ENCODE data around the gene APOL3.

The APOL3 gene

DNA sequence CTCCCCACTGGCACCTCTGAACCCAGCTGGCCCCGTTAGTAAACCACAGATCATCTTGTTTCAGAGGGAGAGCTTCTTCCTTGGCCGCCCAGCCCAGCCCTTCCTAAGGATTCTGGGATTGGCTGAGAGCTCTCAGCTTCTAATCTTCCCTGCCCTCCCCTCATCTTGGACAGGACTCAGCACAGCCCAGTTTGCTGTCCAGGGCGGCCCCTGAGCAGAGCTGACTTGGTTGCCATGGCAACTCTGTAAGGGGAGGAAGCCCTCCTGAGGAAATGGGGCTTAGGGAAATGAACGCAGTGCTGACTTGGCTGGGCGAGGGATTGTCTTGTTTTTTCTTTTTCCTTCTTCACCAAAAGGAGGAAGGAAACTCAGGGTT is 36.5 kb upstream of the APOL3 start:
- DNase-seq (ENCODE audit: low read depth), result peak; percentile 77
- H3K4me3 ChIP-seq (replicated peaks; ENCODE audit: low read depth, low read length), result no peak overlapping the region

DNA sequence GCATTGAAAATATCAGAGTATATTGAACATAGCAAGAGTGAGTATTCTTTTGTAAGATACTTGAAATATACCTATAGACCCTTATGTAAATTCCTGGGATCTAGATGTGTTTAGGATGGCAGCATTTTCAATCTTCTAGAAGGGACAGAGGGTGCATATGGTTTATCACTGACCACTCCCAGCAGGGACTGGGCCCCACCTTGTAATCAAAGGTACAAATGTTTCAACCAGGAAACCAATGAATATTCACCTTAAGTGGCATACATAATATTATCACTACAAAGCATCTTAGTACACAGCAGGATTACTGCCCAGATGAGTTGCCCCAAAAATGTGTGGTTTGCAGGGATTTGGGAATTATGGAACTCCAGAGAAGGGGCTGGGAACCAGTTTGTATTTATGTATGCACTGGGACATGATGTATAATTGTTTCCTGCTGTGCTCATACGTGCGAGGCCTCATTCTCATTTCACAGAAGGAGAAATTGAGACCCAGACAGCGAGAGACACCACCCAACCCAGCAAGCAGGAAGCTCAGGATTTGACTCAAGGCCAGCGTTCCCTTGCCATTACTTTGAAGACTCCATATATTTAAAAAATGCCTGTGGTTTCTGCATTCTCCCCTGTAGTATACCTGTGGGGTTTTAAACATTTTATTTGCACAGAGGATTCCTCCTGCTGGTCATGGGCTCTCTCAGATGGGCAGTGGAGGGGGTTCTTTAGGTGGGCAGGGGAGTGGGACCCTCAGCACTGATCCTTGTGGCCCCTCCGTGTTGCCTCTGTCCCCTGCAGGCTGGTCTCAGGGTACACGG is 35.9 kb upstream of the APOL3 start:
- no peak for DNase-seq (ENCODE audit: low read depth)
- H3K4me3 ChIP-seq (replicated peaks; ENCODE audit: low read depth, low read length), result no peak overlapping the region
- TF ChIP-seq, protein P1, sequence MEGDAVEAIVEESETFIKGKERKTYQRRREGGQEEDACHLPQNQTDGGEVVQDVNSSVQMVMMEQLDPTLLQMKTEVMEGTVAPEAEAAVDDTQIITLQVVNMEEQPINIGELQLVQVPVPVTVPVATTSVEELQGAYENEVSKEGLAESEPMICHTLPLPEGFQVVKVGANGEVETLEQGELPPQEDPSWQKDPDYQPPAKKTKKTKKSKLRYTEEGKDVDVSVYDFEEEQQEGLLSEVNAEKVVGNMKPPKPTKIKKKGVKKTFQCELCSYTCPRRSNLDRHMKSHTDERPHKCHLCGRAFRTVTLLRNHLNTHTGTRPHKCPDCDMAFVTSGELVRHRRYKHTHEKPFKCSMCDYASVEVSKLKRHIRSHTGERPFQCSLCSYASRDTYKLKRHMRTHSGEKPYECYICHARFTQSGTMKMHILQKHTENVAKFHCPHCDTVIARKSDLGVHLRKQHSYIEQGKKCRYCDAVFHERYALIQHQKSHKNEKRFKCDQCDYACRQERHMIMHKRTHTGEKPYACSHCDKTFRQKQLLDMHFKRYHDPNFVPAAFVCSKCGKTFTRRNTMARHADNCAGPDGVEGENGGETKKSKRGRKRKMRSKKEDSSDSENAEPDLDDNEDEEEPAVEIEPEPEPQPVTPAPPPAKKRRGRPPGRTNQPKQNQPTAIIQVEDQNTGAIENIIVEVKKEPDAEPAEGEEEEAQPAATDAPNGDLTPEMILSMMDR (IDR thresholded peaks at IDR 0.05; ENCODE audit: low read length, missing control alignments), result no peak

More for the DNA sequence above, 36.5 kb upstream of the APOL3 start:
- TF ChIP-seq, protein P1 (IDR thresholded peaks at IDR 0.05; ENCODE audit: low read length, missing control alignments), result no peak

DNA sequence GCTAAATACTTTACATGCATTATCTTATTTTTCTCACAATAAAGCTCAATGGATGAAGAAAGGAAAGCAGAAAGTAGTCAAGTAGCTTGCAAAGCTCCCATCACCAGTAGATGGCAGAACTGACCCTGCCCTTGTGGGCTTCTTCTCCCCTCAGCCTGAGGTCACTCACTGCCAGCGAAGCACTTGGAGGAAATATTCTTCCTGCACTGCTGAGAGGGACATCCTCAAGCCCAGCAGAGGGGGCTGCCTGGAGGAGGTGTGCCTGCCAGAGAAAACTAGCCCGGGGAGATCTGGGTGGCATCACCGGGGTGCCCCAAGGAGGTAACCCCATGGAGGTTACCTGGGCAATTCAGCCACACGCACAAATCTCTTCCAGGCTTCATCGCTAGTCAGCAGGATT is 34.4 kb upstream of the APOL3 start:
- TF ChIP-seq, protein P1 (IDR thresholded peaks at IDR 0.05; ENCODE audit: low read length, missing control alignments), result peak; percentile 85
- peak; percentile 85 for DNase-seq (ENCODE audit: low read depth)
- H3K4me3 ChIP-seq (replicated peaks; ENCODE audit: low read depth, low read length), result no peak overlapping the region

DNA sequence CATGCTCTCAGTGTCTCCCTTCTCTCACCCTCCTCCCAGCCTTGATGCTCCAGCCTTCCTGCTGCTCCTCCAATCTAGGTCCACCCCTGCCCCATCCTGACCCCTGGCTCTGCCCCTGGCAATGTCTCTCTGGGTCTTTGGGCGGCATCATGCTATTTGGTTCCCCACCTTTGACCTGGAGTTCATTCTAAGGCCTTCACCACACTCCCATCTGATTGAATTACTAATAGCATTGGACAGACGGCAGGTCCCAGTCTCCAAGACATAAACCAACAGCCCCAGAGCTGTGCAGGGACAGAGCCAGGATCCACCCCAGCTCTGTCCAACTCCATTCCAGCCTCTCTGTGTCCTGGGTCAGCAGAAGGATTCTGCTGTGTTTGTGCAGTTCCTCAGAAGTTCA is 33.8 kb upstream of the APOL3 start:
- H3K4me3 ChIP-seq (replicated peaks; ENCODE audit: low read depth, low read length), result no peak overlapping the region
- TF ChIP-seq, protein P1 (IDR thresholded peaks at IDR 0.05; ENCODE audit: low read length, missing control alignments), result no peak
- DNase-seq (ENCODE audit: low read depth), result no peak

DNA sequence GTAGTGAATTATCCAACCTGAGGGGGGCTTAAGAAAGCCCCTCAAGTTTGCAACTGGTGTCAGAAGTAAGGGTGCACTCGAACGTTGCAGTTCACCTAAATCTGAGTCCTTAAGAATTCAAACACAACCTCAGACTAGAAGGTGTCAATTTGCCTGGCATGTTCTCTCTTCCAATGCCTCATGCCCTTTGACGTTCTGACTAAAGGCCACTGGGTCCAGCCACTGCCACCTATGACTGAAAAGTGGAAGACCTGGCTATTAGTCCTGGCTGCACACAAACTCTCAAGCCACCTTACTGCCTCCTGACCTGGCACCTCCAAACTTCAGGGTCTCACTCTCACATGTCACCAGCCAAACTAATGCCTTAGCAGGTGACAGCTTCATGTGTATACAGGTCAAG is 33.0 kb upstream of the APOL3 start:
- TF ChIP-seq, protein P1 (IDR thresholded peaks at IDR 0.05; ENCODE audit: low read length, missing control alignments), result no peak
- no peak overlapping the region for H3K4me3 ChIP-seq (replicated peaks; ENCODE audit: low read depth, low read length)
- DNase-seq (ENCODE audit: low read depth), result no peak

DNA sequence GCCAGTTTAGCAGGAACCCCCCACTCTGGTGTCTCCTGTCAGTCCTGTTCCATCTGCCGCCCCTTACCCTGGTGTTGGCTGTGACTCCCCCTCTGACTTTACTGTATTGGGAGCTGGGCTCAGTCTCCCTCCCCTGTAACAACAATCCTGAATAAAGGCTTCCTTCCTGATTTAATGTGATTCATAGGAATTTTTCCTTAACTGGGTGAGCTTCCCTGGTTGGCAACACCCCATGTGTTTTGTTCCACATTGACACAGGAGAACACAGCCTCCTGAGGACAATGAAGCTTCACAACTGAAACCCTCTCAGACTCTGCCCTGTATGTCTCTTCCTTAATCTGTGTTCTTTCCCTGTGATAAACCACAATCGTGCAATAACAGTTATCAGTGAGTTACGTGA is 32.6 kb upstream of the APOL3 start:
- DNase-seq (ENCODE audit: low read depth), result no peak
- no peak overlapping the region for H3K4me3 ChIP-seq (replicated peaks; ENCODE audit: low read depth, low read length)
- TF ChIP-seq, protein P1 (IDR thresholded peaks at IDR 0.05; ENCODE audit: low read length, missing control alignments), result no peak

DNA sequence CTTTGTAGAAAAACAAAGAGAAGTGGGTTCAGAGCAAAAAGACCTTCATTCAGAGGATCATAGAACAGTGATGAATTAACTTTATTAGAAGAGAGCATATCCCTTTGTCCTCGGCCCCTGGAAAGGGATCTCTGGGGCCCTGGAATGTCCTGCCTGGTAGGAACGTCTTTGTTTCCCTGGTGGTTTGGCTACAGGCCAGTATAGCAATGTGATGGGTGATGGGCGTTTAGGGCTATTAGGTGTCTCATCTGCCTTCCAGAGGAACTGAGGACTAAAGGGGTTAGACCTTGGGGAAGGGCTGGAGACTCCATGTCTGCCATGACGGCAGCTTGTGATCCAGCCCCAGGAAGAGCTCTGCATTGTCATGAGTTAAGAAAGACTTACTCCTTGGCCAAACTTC is 32.0 kb upstream of the APOL3 start:
- TF ChIP-seq, protein P1 (IDR thresholded peaks at IDR 0.05; ENCODE audit: low read length, missing control alignments), result no peak
- DNase-seq (ENCODE audit: low read depth), result peak; percentile 26
- no peak overlapping the region for H3K4me3 ChIP-seq (replicated peaks; ENCODE audit: low read depth, low read length)
